Fibroblast of villous mesenchyme (primary cell): ENCODE measurements around the gene PIK3R2. TPM values are rescaled to one million over a fixed set of nuclear protein-coding genes. Genes with fewer than 3 reads are reported as not detected.

Experiments used
- DNase-seq: peaks from one replicate; pipeline ENCODE4 v3.0.0-alpha.2; 2010; ENCODE audit warnings: low read depth
- H3K4me3 ChIP-seq: 2 replicates; pipeline ENCODE4 v1.5.1; 2011; ENCODE audit warnings: low read depth, mild to moderate bottlenecking, low read length
- total RNA-seq: library from RNA; depleted of rRNA; stranded (reverse); fragments of >200 nt; gene quantifications from 2 replicates; pipeline ENCODE4 v1.2.3, GENCODE V29; 2012
- TF ChIP-seq, protein P1 (sequence below): IDR thresholded peaks from 2 replicates; pipeline ENCODE4 v1.5.1; 2012; ENCODE audit warnings: low read depth, mild to moderate bottlenecking, low read length; ENCODE audit not compliant: insufficient read depth

The PIK3R2 gene
- total RNA-seq, 1 donor = 30.7 TPM

DNA sequence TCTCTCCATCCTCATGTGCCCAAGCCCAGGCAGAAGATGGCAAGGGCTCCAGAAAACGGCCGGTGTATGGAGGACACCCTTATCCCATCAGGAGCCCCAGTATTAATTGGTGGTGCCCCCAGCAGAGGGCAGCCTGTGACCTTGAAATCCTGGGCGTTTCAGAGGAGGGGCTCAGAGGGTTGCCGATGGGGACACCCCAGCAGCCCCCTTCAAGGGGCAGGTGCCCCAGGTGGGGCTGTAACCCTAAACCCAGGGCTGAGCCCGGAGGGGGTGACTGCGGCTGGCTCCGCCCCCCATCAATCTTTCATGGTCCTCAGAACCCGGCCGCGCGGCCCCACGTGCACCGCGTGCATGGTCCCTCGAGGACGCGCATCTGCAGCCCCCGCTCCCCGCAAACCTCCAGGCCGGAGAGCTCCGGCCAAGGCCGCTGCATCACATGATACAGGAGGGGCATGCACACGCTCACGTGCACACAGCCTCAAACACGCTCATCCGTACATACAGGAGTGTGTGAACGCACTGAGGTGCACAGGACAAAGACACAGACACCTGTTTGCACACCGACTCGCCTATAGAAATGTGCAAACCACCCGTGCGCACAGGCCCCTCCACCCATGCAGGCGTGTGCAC, 49.9 kb downstream of the PIK3R2 start:
- no peak for DNase-seq
- peak overlapping the region; percentile 70 for H3K4me3 ChIP-seq
- TF ChIP-seq, protein P1, sequence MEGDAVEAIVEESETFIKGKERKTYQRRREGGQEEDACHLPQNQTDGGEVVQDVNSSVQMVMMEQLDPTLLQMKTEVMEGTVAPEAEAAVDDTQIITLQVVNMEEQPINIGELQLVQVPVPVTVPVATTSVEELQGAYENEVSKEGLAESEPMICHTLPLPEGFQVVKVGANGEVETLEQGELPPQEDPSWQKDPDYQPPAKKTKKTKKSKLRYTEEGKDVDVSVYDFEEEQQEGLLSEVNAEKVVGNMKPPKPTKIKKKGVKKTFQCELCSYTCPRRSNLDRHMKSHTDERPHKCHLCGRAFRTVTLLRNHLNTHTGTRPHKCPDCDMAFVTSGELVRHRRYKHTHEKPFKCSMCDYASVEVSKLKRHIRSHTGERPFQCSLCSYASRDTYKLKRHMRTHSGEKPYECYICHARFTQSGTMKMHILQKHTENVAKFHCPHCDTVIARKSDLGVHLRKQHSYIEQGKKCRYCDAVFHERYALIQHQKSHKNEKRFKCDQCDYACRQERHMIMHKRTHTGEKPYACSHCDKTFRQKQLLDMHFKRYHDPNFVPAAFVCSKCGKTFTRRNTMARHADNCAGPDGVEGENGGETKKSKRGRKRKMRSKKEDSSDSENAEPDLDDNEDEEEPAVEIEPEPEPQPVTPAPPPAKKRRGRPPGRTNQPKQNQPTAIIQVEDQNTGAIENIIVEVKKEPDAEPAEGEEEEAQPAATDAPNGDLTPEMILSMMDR = peak; percentile 38

GRCh38 chr19:18203408-18203862, 50.5 kb downstream of the PIK3R2 start:
- peak overlapping the region; percentile 70 for H3K4me3 ChIP-seq
- TF ChIP-seq, protein P1 = no peak
- DNase-seq = no peak

- DNase-seq = peak; percentile 100
- peak within 1 kb of the TSS; percentile 86 for H3K4me3 ChIP-seq
- TF ChIP-seq, protein P1 = no peak
These were observed 51.0 kb downstream of the PIK3R2 start, which contains the start of gene RAB3A for GRCh38 chr19:18203863-18204393. Gene RAB3A, minus strand, starts transcription at chr19:18204042. Its CDS starts 1,302 bp downstream, at chr19:18202740.

GRCh38 chr19:18204394-18205199, 51.6 kb downstream of the PIK3R2 start:
- peak overlapping the region; percentile 86 for H3K4me3 ChIP-seq
- DNase-seq = no peak
- TF ChIP-seq, protein P1 = no peak

DNA sequence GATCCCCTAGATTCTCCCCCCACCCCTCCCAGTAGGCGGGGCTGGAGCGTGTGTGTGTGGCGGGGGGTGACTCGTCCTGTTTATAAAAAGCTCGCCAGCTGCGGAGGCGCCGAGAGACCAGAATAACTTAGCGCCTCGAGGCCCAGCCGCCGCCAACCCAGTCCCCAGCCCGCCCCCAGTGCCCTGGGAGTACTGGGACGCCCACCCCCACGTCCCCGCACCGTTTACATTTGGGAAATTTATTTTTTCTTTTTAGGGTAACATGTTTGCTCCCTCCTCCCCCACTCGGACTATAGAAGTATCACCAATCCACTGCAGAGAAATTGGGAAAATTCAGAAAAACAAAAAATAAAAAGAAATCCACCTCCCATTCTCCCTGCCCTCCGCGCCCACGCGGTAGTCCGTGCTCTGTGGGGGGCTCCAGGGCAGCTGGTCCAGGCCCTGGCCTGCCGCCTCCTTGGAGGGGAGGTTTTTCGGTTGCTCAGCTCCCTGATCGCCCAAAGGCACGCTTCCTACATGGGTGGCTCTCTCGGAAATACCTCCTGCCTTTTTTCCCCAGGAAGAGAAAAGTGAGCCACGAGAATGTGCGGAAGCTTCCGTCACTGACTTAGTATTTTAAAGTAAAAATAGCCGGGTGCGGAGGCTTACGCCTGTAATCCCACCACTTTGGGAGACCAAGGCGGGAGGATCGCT, 52.4 kb downstream of the PIK3R2 start:
- DNase-seq = peak; percentile 86
- TF ChIP-seq, protein P1 = no peak
- peak overlapping the region; percentile 86 for H3K4me3 ChIP-seq

- DNase-seq = no peak
- TF ChIP-seq, protein P1 = no peak
- peak overlapping the region; percentile 86 for H3K4me3 ChIP-seq
These were observed 53.1 kb downstream of the PIK3R2 start for GRCh38 chr19:18206018-18206417.
